IgD-negative memory B cell (primary cell): ENCODE measurements around the gene TMEM117. TPM values are rescaled to one million over a fixed set of nuclear protein-coding genes. Genes with fewer than 3 reads are reported as not detected.

Source experiments
- H3K27ac Mint-ChIP-seq, 3 donors: one replicate each; pipeline ENCODE4 v1.8.0; 2020 to 2022; ENCODE audit warnings: mild to moderate bottlenecking in 3 of 3, mixed read lengths in 3 of 3, moderate library complexity in 1 of 3
- H3K27me3 Mint-ChIP-seq: one replicate; pipeline ENCODE4 v1.8.0; 2021; ENCODE audit warnings: mixed read lengths
- H3K36me3 Mint-ChIP-seq: one replicate; pipeline ENCODE4 v1.8.0; 2020; ENCODE audit warnings: mild to moderate bottlenecking, mixed read lengths
- H3K4me1 Mint-ChIP-seq, 3 donors: one replicate each; pipeline ENCODE4 v1.8.0; 2020 to 2022; ENCODE audit warnings: mixed read lengths in 3 of 3, mild to moderate bottlenecking in 1 of 3
- H3K4me3 Mint-ChIP-seq, 4 donors: one replicate each; pipeline ENCODE4 v1.8.0; 2020 to 2022; ENCODE audit warnings: mild to moderate bottlenecking in 4 of 4, mixed read lengths in 4 of 4, moderate library complexity in 3 of 4
- H3K9me3 Mint-ChIP-seq, 3 donors: one replicate each; pipeline ENCODE4 v1.8.0; 2020 to 2021; ENCODE audit warnings: mixed read lengths in 3 of 3, mild to moderate bottlenecking in 1 of 3
- polyA plus RNA-seq: library from polyadenylated mRNA; unstranded; fragments of 300-500 nt; fragmentation: Illumina TruSeq; gene quantifications from one replicate; pipeline ENCODE4 v1.2.3, GENCODE V29; 2021

Gene TMEM117
- polyA plus RNA-seq, 1 donor from 2014 or later = 4.4 TPM

DNA sequence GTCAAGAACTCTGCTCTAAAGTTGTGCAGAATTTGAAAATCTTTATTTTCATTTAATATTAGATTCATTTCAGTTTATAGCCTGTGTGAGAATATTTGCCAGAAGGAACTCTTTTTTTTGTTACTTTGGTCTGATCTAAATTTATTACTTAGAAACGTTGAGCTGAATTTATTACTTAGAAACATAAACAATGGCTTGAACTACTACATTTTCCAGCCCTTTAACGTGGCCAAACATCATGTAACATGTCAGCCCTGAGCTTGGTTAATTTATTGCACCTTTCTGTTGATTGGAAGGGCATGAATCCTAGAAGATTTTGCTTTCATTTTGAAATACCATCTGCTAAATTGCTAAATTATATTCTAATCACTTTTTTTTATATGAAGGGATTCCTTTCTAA, 241.4 kb downstream of the TMEM117 start:
- no peak overlapping the region for H3K4me3 Mint-ChIP-seq

DNA sequence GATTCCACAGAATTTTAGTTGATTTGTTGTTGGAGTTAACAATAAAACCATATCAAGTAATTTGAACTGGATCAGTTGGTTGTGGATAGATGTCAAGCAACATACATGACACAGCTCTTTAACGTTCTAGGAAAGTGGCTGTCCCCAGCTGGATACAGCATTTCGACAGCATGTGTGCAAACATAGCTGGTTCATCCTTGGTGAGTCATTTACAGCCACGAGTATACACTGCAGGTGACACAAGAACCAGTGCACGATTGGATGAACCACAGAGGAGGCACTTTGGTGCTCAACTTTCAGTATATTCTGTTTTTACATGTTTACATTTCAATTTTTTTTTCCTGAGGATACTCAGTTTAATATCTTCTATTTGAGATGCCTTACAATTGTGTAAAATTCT, 242.4 kb downstream of the TMEM117 start:
- Mint-ChIP-seq H3K4me1 (no peaks in the 10 kb centered on the region), H3K4me3 (no peak overlapping the region), H3K36me3 (peaks cover 3% of the 10 kb centered on the region), H3K27ac (no peak overlapping the region), H3K27me3 (no peaks in the 10 kb centered on the region), H3K9me3 (no peaks in the 10 kb centered on the region)

More for the DNA sequence above, 241.4 kb downstream of the TMEM117 start:
- Mint-ChIP-seq H3K9me3 (no peaks in the 10 kb centered on the region), H3K36me3 (peaks cover 3% of the 10 kb centered on the region), H3K4me1 (no peaks in the 10 kb centered on the region), H3K27ac (no peak overlapping the region), H3K27me3 (no peaks in the 10 kb centered on the region)

DNA sequence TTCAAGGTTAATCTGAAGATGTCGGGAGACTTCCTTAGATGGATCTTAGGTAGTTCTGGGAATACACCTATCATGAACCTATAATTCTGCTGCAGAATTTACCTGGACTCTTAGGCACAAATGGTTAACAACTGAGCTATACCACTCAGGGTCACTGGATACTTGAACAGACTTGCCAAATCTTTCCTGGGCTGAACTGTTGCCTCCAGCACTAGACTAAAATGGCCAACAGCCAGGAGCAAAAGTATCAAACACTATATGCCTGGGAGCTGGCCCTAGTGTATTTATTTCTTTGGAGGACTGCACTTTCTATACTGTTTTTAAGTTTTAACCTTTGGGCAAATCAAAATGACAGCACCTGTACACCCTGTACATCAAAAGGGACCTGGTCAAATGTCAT, 252.8 kb downstream of the TMEM117 start:
- Mint-ChIP-seq H3K27me3 (no peaks in the 10 kb centered on the region), H3K36me3 (peaks cover 14% of the 10 kb centered on the region), H3K4me3 (no peak overlapping the region), H3K4me1 (no peaks in the 10 kb centered on the region), H3K27ac (no peak overlapping the region), H3K9me3 (peaks cover 0 to 2% (median 2%) of the 10 kb centered on the region in 3 donors)

DNA sequence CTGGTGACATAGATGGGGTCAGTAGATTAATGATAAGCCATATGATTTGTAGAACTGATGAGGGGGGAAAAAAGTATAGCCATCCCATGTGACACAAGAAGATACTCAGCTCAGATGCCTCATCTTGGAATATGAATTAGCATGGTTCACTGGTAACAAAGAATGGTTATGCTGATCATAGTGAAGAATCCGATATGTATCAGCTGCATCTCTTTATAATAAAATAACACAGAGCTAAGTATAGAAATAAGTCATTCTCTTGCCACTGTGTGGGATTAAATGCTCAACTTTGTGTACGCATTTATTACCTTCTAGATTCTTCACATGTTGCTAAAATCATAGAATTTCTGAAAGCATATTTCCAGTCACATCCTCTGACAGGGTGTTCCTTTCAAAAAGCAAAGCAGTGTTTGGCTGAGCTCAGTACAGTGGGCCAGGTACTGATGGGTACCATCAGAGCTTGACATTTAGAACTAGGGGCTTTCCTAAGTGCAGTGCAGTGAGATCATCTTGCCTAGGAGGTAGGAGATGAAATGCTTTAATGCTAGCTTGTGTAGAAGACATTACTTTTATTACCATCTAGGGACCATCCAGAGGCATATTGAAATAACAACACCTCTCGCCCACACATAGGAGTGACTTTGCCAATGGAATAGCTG, 256.2 kb downstream of the TMEM117 start:
- peaks cover 11% of the 10 kb centered on the region for H3K36me3 Mint-ChIP-seq
- peaks cover 2 to 6% (median 4%) of the 10 kb centered on the region in 3 donors for H3K9me3 Mint-ChIP-seq
- no peaks in the 10 kb centered on the region for H3K4me1 Mint-ChIP-seq
- H3K27me3 Mint-ChIP-seq = no peaks in the 10 kb centered on the region
- H3K27ac Mint-ChIP-seq = no peak overlapping the region
- H3K4me3 Mint-ChIP-seq = no peak overlapping the region

DNA sequence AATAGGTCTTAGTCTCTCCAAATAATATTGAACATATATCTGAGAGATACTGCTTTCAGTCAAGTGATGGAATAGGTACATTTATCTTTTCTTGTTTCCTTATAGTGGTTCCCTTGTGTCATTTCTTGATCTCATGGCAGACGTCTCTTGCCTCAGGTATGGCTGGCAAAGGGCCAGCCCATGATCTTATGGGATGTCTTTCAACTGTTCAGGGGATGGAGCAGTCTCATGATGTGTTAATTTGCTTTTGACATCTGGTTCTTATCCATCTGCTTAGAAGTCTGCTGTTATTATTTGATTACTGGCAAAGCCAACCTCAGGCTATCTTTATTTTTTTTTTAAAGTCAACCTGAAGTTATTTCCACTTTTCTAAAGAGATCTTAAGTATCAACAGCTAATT, 262.9 kb downstream of the TMEM117 start:
- Mint-ChIP-seq H3K27ac (no peak overlapping the region), H3K27me3 (no peaks in the 10 kb centered on the region), H3K9me3 (peaks cover 0 to 10% (median 2%) of the 10 kb centered on the region in 3 donors), H3K4me1 (peaks cover 0 to 3% (median 0%) of the 10 kb centered on the region in 3 donors), H3K4me3 (no peak overlapping the region), H3K36me3 (peaks cover 3% of the 10 kb centered on the region)

DNA sequence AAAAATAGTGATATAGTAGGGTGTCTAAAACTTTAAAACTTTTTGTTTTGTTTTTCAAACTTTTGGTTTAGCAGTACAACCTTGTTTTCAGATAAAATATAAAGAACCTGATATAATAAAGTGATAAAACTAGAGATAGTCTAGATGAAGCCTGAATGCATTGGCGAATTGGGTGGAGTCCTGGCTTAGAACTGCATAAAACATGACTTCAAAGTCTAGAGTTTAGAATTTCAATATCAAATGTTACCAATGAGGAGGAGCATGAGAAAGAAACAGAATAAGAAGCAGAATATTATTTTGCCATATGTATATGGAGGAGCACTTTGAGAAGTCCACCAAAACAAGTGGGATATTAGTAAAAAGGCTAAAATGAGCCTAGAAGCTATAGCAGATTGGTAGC, 263.6 kb downstream of the TMEM117 start:
- H3K27me3 Mint-ChIP-seq = no peaks in the 10 kb centered on the region
- H3K9me3 Mint-ChIP-seq = peaks cover 0 to 10% (median 2%) of the 10 kb centered on the region in 3 donors
- H3K36me3 Mint-ChIP-seq = peaks cover 3% of the 10 kb centered on the region

DNA sequence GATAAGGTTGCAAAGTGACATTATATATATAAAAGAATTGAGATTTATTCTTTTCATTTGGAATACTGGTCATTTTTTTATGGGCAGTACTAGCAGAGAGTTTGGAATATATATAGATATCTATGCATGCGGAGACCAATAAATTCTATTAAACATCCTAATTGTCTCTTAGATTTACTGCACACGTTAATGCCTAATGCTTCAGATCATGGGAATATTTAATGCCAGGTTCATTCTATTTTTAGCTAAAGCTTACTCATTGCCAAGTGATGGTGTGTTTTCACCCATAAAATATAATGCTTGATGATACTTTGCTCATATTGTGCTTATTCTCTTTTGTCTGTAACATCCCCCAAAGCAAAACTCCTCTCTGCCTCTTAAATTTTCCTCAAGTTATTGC, 264.4 kb downstream of the TMEM117 start:
- H3K36me3 Mint-ChIP-seq = peaks cover 3% of the 10 kb centered on the region
- peaks cover 0 to 8% (median 2%) of the 10 kb centered on the region in 3 donors for H3K9me3 Mint-ChIP-seq
- no peak overlapping the region for H3K4me3 Mint-ChIP-seq
- H3K27ac Mint-ChIP-seq = no peak overlapping the region
- H3K4me1 Mint-ChIP-seq = peaks cover 0 to 3% (median 0%) of the 10 kb centered on the region in 3 donors
- H3K27me3 Mint-ChIP-seq = no peaks in the 10 kb centered on the region

More for the DNA sequence above, 263.6 kb downstream of the TMEM117 start:
- Mint-ChIP-seq H3K27ac (no peak overlapping the region), H3K4me1 (peaks cover 0 to 3% (median 0%) of the 10 kb centered on the region in 3 donors), H3K4me3 (no peak overlapping the region)

DNA sequence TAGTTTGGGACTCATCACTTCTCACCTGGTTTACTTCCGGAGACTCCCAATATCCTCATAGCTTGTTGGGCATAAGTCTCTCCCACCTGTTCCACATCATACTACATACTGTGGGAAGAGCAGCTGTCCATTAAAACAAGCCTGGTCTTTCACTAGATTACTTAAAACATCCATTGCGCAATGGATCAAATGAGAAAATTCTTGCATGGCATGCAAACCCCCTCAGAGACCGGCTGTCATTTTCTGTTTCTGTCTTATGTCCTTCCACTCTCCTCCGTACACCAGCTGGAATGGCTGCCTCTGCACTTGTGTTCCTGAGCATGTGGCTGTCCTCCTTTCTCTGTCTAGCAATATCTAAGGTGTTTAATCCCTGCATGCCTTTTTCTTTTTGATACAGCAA, 265.6 kb downstream of the TMEM117 start:
- Mint-ChIP-seq H3K4me3 (no peak overlapping the region), H3K27me3 (no peaks in the 10 kb centered on the region), H3K27ac (no peak overlapping the region), H3K9me3 (peaks cover 0 to 4% (median 0%) of the 10 kb centered on the region in 3 donors), H3K36me3 (peaks cover 2% of the 10 kb centered on the region), H3K4me1 (peaks cover 0 to 3% (median 0%) of the 10 kb centered on the region in 3 donors)

DNA sequence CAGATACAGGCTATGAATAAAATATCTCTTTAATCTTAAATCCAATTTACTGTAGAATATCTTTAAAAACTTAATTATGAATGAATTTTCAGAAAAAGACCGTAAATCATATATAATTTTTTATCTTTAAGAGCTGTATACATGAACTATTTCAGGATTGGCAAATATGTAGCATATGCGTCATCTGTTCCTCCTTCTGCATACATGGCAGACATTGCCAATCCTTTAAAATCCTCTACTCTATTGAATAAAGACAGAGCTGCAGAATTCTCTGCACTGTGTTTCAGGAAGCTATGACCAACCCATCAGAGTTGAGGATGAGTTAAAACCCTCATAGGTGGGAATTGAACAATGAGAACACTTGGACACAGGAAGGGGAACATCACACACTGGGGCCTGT, 279.0 kb downstream of the TMEM117 start:
- Mint-ChIP-seq H3K4me3 (no peak overlapping the region), H3K27me3 (no peaks in the 10 kb centered on the region), H3K9me3 (peaks cover 0 to 4% (median 0%) of the 10 kb centered on the region in 3 donors), H3K27ac (no peak overlapping the region), H3K36me3 (peaks cover 3% of the 10 kb centered on the region), H3K4me1 (peaks cover 0 to 2% (median 0%) of the 10 kb centered on the region in 3 donors)

DNA sequence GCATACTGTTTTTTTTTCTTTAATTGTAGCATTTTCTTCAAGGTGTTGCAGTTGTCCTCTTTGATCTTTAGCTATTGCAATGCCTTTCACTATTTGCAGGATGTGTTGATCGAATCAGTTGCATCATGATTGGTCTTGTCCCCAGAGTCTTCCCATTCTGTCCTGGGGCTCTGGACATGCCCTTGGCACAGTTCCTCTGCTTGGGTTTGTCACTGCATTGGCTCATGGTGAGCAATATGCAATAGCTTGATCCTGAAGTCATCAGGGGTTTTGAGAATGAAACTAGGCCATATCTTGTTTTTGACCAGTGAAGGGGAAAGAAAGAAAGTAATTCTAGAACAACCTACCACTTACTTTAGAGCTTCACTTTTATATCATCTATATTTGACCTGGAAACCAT, 281.5 kb downstream of the TMEM117 start:
- H3K4me1 Mint-ChIP-seq = peaks cover 0 to 2% (median 0%) of the 10 kb centered on the region in 3 donors
- H3K27ac Mint-ChIP-seq = no peak overlapping the region
- no peak overlapping the region for H3K4me3 Mint-ChIP-seq
- peaks cover 0 to 19% (median 6%) of the 10 kb centered on the region in 3 donors for H3K9me3 Mint-ChIP-seq
- no peaks in the 10 kb centered on the region for H3K27me3 Mint-ChIP-seq
- H3K36me3 Mint-ChIP-seq = peaks cover 10% of the 10 kb centered on the region

DNA sequence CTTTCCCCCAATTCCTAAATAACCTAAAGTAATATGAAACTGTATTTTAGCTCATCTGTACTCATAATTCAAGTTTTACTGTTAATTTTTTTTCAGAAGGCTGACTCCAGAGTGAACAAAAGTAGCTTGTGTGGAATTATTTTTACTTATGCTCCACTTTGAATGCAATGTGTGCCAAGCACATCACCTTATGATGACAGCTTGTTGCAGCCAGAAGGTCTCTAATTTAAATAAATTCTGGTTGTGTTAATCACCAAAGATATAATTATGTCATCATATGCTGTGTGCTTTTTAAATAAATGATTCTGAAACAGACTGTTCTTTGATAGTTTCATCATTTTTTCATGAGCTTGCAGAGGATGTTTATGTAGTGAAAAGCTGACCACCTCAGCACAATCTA, 283.1 kb downstream of the TMEM117 start:
- Mint-ChIP-seq H3K4me1 (peaks cover 0 to 2% (median 0%) of the 10 kb centered on the region in 3 donors), H3K4me3 (no peak overlapping the region), H3K27me3 (no peaks in the 10 kb centered on the region), H3K9me3 (peaks cover 6 to 23% (median 10%) of the 10 kb centered on the region in 3 donors), H3K36me3 (peaks cover 10% of the 10 kb centered on the region), H3K27ac (no peak overlapping the region)

DNA sequence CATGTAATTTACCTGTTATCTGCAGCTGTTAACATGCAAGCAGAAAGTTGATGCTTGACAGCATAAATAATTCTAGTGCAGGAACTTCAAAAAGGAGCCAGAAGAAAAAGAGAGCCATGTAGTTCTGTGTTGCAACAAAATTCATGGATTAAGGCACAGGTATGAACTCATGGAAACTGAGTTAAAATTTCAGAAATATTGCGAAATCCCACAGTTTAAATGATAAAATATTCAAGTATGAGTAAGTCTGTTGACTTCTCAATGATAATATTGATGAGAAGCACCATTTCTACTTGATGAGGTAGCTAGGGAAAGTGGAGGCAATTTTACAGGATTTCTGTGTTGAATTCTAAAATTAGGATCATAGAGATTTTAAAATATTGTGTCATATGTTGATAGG, 290.9 kb downstream of the TMEM117 start:
- Mint-ChIP-seq H3K4me1 (peaks cover 0 to 3% (median 2%) of the 10 kb centered on the region in 3 donors), H3K4me3 (no peak overlapping the region), H3K36me3 (no peaks in the 10 kb centered on the region), H3K27me3 (no peaks in the 10 kb centered on the region), H3K27ac (no peak overlapping the region), H3K9me3 (peaks cover 0 to 13% (median 8%) of the 10 kb centered on the region in 3 donors)

DNA sequence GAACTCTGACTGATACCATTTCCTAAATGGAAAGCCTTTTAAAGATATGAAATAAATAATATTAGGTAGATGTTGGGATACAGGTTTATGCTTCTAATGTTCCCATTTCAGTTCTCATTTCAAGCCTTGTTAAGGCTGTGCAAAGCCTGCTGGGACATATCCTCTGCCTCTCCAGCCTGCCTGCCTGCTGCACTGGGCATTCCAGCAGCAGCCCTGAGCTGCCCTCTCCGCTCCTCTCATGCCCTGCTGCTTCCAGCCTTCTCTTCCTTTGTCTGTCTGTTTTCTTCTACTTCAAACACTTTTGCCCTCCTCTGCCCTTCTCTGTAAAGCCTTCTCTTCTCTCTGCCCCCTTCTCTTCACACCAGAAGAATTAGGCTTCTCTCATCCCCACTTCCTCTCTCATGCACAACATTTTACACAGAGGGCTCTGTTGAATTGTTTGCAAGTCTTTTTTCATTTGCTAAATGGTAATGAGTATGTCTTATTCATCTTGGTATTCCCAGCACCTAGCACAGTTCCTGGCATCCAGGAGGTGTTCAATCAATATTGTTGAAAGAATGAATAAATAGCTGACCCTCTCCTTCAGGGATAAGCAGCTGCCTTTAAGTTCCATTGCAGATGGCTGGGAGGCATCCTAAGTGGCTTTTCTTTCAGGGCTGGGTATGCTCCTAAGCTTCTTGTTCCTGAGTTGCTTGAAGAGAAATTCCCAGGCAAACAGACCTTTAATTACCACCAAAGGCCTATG, 292.3 kb downstream of the TMEM117 start:
- Mint-ChIP-seq H3K4me3 (peak overlapping the region in 1 of 4 donors; percentile 58), H3K9me3 (peaks cover 0 to 6% (median 5%) of the 10 kb centered on the region in 3 donors), H3K36me3 (peaks cover 1% of the 10 kb centered on the region), H3K27ac (no peak overlapping the region), H3K4me1 (peaks cover 0 to 3% (median 2%) of the 10 kb centered on the region in 3 donors), H3K27me3 (no peaks in the 10 kb centered on the region)

DNA sequence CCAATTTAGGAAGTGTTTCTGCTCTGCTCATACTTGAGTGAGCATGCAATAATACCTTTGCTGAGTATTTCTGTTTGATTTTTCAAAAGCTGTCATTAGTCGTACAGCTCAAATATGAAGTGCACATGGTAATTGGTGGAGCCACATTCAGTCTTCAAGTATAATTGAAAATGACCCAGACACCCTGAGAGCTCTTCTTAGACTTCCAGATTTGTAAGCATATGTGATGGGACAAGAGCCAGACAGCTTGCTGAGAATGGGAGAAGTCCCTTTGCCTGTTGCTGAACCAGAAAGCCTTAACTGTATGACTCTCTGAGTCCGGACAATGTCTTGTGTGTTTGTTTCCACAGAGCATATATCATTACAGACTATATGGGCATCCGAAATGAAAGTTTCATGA, 307.3 kb downstream of the TMEM117 start:
- Mint-ChIP-seq H3K27me3 (no peaks in the 10 kb centered on the region), H3K4me3 (no peak overlapping the region), H3K4me1 (no peaks in the 10 kb centered on the region), H3K27ac (no peak overlapping the region), H3K9me3 (peaks cover 0 to 4% (median 0%) of the 10 kb centered on the region in 3 donors), H3K36me3 (peaks cover 3% of the 10 kb centered on the region)

DNA sequence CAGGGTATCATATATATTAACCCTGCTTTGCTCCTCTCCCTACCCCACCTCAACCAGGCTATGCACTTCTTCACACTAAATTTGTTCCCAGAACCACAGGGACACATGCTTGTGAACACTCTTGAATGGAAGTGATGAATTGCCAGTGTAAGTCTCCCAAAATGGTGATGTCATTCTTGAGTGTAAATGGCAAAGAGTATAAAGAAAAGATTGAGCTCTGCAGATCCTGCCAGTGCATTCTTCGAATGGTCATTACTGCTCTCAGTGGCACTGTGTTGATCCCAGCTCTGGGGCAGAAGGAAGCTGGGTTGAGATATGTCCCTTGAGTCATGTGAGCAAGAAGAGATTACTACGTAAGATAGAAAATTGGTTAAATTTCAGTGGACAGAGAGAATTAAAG, 313.1 kb downstream of the TMEM117 start:
- H3K36me3 Mint-ChIP-seq = peaks cover 7% of the 10 kb centered on the region
- peaks cover 0 to 2% (median 0%) of the 10 kb centered on the region in 3 donors for H3K4me1 Mint-ChIP-seq
- no peak overlapping the region for H3K4me3 Mint-ChIP-seq
- H3K9me3 Mint-ChIP-seq = peaks cover 0 to 3% (median 0%) of the 10 kb centered on the region in 3 donors
- no peaks in the 10 kb centered on the region for H3K27me3 Mint-ChIP-seq
- H3K27ac Mint-ChIP-seq = no peak overlapping the region
